ACC112 (cell line): ENCODE measurements around the gene POLR3B.

ENCODE experiments used
- H2AFZ ChIP-seq: fragments of 200-600 bp; sonication (generic); one replicate; pipeline ENCODE4 v1.6.0; 2017; ENCODE audit warnings: antibody characterized with exemption, low read length; ENCODE audit not compliant: unreplicated experiment
- H3K27ac ChIP-seq: fragments of 200-600 bp; sonication (generic); 2 replicates; pipeline ENCODE4 v1.5.1; 2014; ENCODE audit warnings: low read depth, mild to moderate bottlenecking, antibody characterized with exemption, low read length, moderate library complexity
- H3K27me3 ChIP-seq: fragments of 200-600 bp; sonication (generic); 2 replicates; pipeline ENCODE4 v1.6.1; 2014; ENCODE audit warnings: mild to moderate bottlenecking, antibody characterized with exemption, low read length, moderate library complexity, mixed read lengths; ENCODE audit not compliant: insufficient read depth
- H3K36me3 ChIP-seq: fragments of 200-600 bp; sonication (generic); 2 replicates; pipeline ENCODE4 v1.6.1; 2016; ENCODE audit warnings: mild to moderate bottlenecking, antibody characterized with exemption, low read length, moderate library complexity, mixed read lengths; ENCODE audit not compliant: insufficient read depth
- H3K4me1 ChIP-seq: fragments of 200-600 bp; sonication (generic); one replicate; pipeline ENCODE4 v1.6.1; 2016; ENCODE audit warnings: low read length, mixed read lengths; ENCODE audit not compliant: insufficient read depth, unreplicated experiment, control insufficient read depth
- H3K4me3 ChIP-seq: fragments of 200-600 bp; sonication (generic); 2 replicates; pipeline ENCODE4 v1.5.1; 2014; ENCODE audit warnings: mild to moderate bottlenecking, low read depth, low read length
- H3K79me2 ChIP-seq: fragments of 200-600 bp; sonication (generic); one replicate; pipeline ENCODE4 v1.6.0; 2016; ENCODE audit warnings: low read length; ENCODE audit not compliant: control insufficient read depth, unreplicated experiment, insufficient read depth

The POLR3B gene

GRCh38 chr12:106493531-106493930, 136.0 kb downstream of the POLR3B start:
- Histone ChIP-seq H3K4me3 (no peak overlapping the region), H3K79me2 (no peaks in the 10 kb centered on the region), H3K36me3 (no peaks in the 10 kb centered on the region), H3K4me1 (no peaks in the 10 kb centered on the region), H2AFZ (no peak overlapping the region), H3K27ac (no peak overlapping the region), H3K27me3 (no peaks in the 10 kb centered on the region)

- H3K79me2 ChIP-seq: no peaks in the 10 kb centered on the region
- no peaks in the 10 kb centered on the region for H3K36me3 ChIP-seq
- H3K27ac ChIP-seq: no peak overlapping the region
- no peaks in the 10 kb centered on the region for H3K27me3 ChIP-seq
- H2AFZ ChIP-seq: no peak overlapping the region
- H3K4me1 ChIP-seq: no peaks in the 10 kb centered on the region
- H3K4me3 ChIP-seq: no peak overlapping the region
Observed at GRCh38 chr12:106495354-106495965, 137.9 kb downstream of the POLR3B start.

- Histone ChIP-seq H2AFZ (no peak overlapping the region), H3K4me1 (no peaks in the 10 kb centered on the region), H3K36me3 (no peaks in the 10 kb centered on the region), H3K27me3 (no peaks in the 10 kb centered on the region), H3K27ac (no peak overlapping the region), H3K79me2 (no peaks in the 10 kb centered on the region), H3K4me3 (no peak overlapping the region)
Observed at GRCh38 chr12:106498056-106498455, 140.5 kb downstream of the POLR3B start.

- H3K4me1 ChIP-seq: no peaks in the 10 kb centered on the region
- no peaks in the 10 kb centered on the region for H3K79me2 ChIP-seq
- H3K36me3 ChIP-seq: no peaks in the 10 kb centered on the region
- no peak overlapping the region for H3K4me3 ChIP-seq
- no peak overlapping the region for H2AFZ ChIP-seq
- H3K27ac ChIP-seq: no peak overlapping the region
- H3K27me3 ChIP-seq: no peaks in the 10 kb centered on the region
Observed at GRCh38 chr12:106499628-106500027, 142.1 kb downstream of the POLR3B start.

- H3K79me2 ChIP-seq: no peaks in the 10 kb centered on the region
- H3K36me3 ChIP-seq: no peaks in the 10 kb centered on the region
- no peak overlapping the region for H3K27ac ChIP-seq
- H3K4me1 ChIP-seq: no peaks in the 10 kb centered on the region
- H3K4me3 ChIP-seq: no peak overlapping the region
- H3K27me3 ChIP-seq: no peaks in the 10 kb centered on the region
- H2AFZ ChIP-seq: no peak overlapping the region
Observed at GRCh38 chr12:106506691-106507090, 149.1 kb downstream of the POLR3B start.

GRCh38 chr12:106508966-106509365, 151.4 kb downstream of the POLR3B start:
- H3K27me3 ChIP-seq: no peaks in the 10 kb centered on the region
- H3K36me3 ChIP-seq: no peaks in the 10 kb centered on the region
- H3K79me2 ChIP-seq: no peaks in the 10 kb centered on the region
- no peak overlapping the region for H3K27ac ChIP-seq
- no peaks in the 10 kb centered on the region for H3K4me1 ChIP-seq
- no peak overlapping the region for H3K4me3 ChIP-seq
- no peak overlapping the region for H2AFZ ChIP-seq

- no peaks in the 10 kb centered on the region for H3K36me3 ChIP-seq
Observed at GRCh38 chr12:106511365-106511764, 153.8 kb downstream of the POLR3B start.

GRCh38 chr12:106517314-106517713, 159.8 kb downstream of the POLR3B start:
- H3K27me3 ChIP-seq: peaks cover 15% of the 10 kb centered on the region
- H3K79me2 ChIP-seq: no peaks in the 10 kb centered on the region
- H3K4me1 ChIP-seq: no peaks in the 10 kb centered on the region
- no peaks in the 10 kb centered on the region for H3K36me3 ChIP-seq
- no peak overlapping the region for H2AFZ ChIP-seq
- H3K27ac ChIP-seq: no peak overlapping the region
- no peak overlapping the region for H3K4me3 ChIP-seq

More at GRCh38 chr12:106511365-106511764, 153.8 kb downstream of the POLR3B start:
- Histone ChIP-seq H3K4me1 (no peaks in the 10 kb centered on the region), H3K79me2 (no peaks in the 10 kb centered on the region), H3K27me3 (no peaks in the 10 kb centered on the region), H3K4me3 (no peak overlapping the region), H2AFZ (no peak overlapping the region), H3K27ac (no peak overlapping the region)

- H3K36me3 ChIP-seq: no peaks in the 10 kb centered on the region
- no peak overlapping the region for H3K4me3 ChIP-seq
- H2AFZ ChIP-seq: no peak overlapping the region
- peaks cover 15% of the 10 kb centered on the region for H3K27me3 ChIP-seq
- no peaks in the 10 kb centered on the region for H3K79me2 ChIP-seq
- H3K27ac ChIP-seq: no peak overlapping the region
- H3K4me1 ChIP-seq: no peaks in the 10 kb centered on the region
Observed at GRCh38 chr12:106519607-106520021, 162.1 kb downstream of the POLR3B start.

GRCh38 chr12:106521901-106522300, 164.4 kb downstream of the POLR3B start:
- Histone ChIP-seq H3K4me1 (no peaks in the 10 kb centered on the region), H3K27ac (no peak overlapping the region), H3K79me2 (no peaks in the 10 kb centered on the region), H3K36me3 (no peaks in the 10 kb centered on the region), H3K4me3 (no peak overlapping the region), H3K27me3 (peaks cover 15% of the 10 kb centered on the region), H2AFZ (no peak overlapping the region)

- Histone ChIP-seq H3K4me1 (no peaks in the 10 kb centered on the region), H3K36me3 (no peaks in the 10 kb centered on the region), H2AFZ (no peak overlapping the region), H3K27me3 (peaks cover 15% of the 10 kb centered on the region), H3K4me3 (no peak overlapping the region), H3K27ac (no peak overlapping the region), H3K79me2 (no peaks in the 10 kb centered on the region)
Observed at GRCh38 chr12:106522708-106523107, 165.2 kb downstream of the POLR3B start.
